HG03342 (cell line): ENCODE data around the gene TUSC2.
A peak's percentile ranks its signal among the peaks of the same experiment; 100 is the strongest.

Source experiments
- ATAC-seq: cut with Tn5 transposase; IDR thresholded peaks from one replicate; pipeline ENCODE4 v1.9.1; 2021; ENCODE audit warnings: mild to moderate bottlenecking, moderate library complexity; ENCODE audit not compliant: unreplicated experiment

TUSC2 gene

GRCh38 chr3:50338965-50339364, 10.9 kb upstream of the TUSC2 start:
- ATAC-seq: no peak

DNA sequence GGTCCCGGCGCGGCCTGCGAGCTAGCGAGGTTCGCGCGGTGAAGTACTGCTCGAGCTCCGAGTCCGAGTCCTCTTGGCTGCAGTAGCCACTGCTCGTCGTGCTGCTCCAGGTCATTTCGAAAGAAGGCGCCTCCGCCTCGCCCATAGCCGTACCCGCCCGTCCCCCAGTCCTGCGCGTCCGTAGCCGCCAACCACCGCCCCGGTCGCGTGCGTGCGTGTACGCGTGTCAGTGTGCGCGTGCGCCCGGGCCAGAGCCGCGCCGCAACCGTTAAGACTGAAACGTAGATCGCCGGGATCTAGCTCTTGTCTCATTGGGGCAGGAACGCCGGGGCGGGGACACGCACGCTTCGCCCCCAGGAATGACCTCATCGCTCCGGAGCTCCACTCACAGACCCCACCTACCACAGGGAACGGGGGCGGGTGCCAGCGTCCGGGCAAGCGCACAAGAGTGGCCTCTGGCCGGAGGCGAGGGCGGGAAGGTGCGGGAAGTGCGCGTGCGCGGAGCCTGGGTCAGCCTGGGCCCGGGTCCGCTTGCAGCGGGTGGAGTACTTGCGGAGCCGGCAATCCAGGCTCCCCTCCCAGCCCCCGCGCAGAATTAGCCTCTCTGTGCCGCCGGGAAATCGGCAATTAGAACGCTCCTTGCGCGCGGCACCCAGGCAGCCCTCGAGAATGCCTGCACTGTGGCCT, 9.3 kb upstream of the TUSC2 start:
- peak; percentile 70 for ATAC-seq

GRCh38 chr3:50336452-50337174, 8.6 kb upstream of the TUSC2 start:
- ATAC-seq: peak; percentile 38

DNA sequence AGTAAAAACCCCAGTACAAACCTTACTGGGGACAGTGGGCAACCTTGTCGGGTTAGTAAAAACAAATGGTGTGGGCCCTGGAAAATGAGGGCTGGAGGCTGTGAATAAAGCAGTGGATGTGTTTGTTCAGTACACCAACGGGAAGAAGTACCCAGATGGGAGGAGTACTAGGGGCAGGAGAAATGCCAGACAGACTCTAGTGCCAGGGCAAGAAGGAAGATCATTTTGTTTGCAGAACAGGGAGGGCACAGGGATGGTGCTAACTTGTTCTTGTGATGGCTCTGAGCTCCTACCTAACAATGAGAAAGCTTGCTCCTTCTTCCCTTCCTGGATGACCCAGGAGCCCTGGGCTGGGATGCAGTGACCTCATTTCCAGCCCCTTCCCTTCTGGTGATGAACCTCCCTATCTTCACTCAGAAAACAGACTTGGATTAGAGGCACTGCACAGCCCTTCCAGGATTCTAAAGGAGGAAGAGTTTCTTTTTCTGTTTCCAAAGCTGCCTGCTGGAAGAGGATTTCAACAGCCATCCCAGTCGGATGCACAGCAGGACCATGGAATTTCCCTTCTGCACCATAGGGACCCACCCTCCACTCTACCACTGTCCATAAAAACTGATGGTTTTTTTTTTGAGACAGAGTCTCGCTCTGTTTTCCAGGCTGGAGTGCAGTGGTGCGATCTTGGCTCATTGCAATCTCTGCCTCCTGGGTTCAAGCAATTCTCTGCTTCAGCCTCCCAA, 6.5 kb upstream of the TUSC2 start:
- ATAC-seq: no peak

DNA sequence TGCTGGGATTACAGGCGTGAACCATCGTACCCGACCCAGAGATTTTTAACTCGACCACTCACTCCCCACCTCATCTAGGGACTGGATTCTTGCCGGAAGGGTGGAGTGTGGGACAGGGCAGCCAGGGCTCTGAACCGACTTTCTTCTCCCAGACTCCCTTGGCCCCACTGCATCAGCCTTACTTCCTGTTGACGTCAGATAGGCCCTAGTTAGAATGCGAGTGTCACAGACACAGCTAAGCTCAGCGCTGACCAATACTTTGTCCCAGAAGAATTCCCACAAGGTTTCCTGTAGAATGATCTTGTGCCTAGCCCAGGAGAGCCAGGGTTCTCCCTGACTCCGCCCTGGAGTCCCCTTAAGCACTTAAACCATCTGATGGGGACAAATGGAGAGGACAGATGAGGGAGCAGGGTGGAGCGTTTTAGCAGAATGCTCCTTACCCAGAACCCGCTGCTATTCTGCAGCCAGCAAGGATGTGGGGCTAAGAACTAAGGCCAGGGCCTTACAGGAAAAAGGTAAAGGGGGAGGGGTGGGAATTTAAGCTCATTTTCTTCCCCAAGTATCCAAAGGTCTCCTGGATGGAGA, 5.8 kb upstream of the TUSC2 start:
- no peak for ATAC-seq

DNA sequence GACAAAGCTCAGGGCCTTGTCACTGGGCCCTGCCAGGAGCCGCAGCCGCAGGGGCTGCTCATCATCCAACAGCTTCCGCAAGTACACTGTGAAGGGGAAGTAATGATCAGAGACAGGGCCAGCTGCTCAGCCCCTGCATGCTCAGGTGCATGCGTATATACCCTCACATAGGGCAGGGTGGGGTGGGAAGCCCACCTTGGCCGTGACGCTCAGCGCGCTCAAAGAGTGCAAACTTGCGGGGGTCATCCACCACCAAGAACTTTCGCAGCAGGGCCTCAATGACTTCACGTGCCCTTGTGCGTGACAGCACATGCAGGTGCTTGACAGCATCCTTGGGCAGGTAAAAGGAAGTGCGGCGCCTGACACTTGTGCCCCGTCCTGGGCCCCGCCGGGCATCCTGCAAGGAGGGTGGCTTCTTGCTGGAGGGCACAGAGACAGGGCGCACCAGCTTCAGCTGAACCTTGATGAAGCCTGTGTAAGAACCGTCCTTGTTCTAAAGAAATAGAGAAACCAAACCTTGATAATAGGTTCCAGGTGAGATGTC, 3.4 kb upstream of the TUSC2 start:
- no peak for ATAC-seq

DNA sequence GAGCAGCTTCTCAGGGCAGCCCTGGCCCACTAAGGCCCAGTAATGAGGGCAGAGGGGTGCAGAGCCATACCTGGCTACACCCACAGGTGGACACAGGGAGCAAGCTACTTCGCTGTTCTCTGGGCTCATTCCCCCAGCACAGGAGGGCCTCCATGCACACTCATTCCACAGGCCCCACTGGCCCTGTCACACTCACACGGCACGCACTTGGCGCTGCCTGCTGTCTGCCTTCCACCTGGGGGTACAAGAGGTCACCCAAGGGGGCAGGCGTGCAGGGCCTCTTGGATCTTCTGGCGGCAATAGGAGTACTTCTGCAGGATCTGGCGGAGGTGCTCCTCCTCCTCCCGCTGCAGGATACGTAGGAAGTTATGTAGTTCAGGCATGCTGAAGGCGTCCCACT, 2.3 kb upstream of the TUSC2 start:
- ATAC-seq: no peak

DNA sequence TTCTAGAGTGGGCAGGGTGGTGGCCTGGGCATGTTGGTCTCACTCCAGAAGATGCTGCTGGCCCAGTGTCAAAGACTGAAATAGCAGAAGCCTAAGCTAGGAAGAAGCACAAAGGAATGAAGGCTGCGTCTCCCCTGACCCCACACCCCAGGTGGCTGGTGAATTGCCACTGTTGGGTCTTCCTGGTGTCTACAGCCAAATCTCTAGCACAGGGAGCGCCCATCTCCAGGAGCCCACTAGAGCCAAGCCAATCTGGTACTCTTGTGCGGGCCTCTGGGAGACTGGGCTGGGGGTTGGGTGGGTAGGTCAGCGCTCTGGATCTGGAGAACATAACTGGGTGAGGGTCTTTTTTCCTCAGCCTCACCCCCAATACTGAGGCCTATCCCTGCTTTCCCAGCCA, 894 bp downstream of the TUSC2 start:
- ATAC-seq: no peak

GRCh38 chr3:50326182-50326541, 1.9 kb downstream of the TUSC2 start:
- ATAC-seq: no peak

- no peak for ATAC-seq
These were observed 2.4 kb downstream of the TUSC2 start for GRCh38 chr3:50325497-50326181.

- no peak for ATAC-seq
These were observed 2.9 kb downstream of the TUSC2 start for GRCh38 chr3:50325113-50325480.

DNA sequence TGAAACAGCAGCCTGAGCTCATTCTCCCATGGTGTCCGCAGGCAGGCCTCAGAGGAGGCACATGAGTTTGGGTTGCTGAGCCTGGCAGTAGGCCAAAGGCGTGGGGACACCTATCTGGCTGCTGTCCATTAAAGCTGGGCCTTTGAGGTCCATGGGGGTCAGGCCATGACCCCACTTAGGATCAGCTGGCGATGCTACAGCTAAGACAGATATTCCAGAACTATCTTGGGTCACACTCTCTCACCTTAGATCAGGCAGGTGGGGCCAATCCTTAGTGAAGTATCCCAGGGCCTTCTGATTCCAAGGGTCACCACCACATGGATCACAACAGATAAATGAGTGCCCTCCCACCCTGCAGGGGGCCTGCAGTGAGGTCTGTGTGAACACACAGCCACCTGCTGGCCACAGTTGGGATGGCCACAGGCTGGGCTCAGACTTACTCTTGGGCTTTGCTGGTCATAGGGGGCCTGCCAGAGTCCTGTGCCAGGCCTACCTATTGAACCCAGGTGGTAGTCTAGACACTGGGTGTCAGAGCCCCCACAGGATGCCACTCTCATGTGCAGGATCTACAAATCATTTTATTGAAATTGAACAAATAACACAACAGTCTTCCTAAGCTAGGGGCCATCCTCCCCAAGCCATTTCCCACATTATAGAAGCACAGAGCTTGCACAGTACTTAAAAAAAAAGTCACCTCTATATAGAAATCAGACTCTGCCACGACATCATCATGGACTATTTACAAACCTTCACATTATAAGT, 3.5 kb downstream of the TUSC2 start:
- no peak for ATAC-seq

GRCh38 chr3:50323614-50324199, 4.3 kb downstream of the TUSC2 start:
- ATAC-seq: no peak

DNA sequence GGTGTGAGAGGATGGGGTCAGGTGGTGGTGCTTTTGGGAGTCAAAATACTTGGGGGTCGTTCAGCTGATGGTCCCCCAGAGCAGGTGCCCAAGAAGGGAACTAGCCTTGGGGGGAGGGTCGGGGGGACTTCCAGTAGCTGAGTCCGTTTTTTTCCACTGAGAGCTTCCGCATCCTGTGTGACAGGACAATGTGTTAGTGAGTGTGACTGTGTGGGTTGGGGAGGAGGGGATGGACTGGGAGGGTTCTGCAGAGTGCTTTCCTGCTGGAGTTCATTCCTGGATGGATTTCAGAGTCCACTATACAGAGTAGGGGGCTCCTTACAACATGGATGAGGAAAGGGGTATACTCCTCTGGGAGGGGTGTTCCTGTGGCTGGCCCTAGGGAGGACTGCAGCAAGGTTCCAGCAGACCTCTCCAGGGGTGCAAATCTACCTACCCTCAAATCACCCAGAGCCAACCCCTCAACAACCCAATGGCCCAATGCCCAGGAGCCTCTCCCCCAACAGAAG, 4.9 kb downstream of the TUSC2 start:
- ATAC-seq: no peak

DNA sequence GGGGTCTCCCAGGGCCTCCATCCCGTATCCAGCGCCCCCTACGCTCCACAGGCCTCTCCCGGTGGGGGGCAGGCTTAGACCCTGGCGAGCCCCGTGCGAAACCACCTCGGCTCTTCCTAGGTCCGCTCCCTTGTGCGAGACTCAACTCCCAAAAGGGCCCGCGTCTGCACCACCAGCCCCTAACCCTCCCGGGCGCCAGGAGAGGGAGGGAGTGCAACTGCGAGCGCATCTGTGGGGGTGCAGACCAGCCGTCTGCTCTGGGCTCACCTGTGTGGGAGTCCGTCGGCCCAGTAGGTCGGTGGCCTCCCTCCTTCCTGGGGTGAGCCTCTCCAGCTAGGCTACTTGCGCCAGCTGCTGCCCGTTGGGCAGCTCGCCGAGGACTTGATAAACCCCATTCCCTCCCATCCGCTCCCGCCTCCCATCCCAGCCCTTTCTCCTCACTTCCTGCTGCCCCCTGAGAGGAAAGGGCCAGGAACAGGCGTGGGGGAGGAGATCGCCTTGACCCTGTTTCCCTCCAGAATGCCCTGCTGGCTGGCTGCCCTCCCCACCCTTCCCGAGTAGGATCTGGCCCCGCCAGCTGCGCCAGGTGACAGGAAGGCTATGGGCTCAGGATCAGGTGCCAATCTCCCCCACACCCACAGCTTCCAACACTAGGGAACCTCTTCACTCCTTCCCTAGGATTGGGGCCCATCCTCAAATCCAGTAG, 5.5 kb downstream of the TUSC2 start, which contains the start of gene HYAL2:
Gene HYAL2, minus strand, starts transcription at position 360 of the 706 bp plus-strand sequence. CDS start 2,256 bp downstream, outside the sequence.
- no peak for ATAC-seq

DNA sequence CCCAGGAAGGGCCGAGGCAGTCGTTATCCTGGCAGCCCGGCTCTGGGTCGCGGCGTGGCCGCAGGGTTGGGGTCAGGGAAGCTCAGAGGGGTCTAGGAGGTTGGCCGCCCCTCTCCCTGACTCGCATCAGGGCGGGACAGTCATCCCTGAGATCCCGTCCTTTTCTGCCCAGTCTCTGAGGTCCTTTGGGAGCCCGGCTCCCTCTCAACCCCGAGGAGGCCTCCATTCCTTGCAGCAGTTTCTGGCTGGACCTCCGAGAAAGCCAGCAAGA, 6.0 kb downstream of the TUSC2 start:
- ATAC-seq: no peak

- peak; percentile 64 for ATAC-seq
These were observed 6.5 kb downstream of the TUSC2 start for GRCh38 chr3:50321336-50322114.

- peak; percentile 36 for ATAC-seq
These were observed 7.1 kb downstream of the TUSC2 start for GRCh38 chr3:50320853-50321335.
